Liver (tissue), 9 donors: ENCODE measurements around the gene FLOT1. TPM values are rescaled to one million over a fixed set of nuclear protein-coding genes. Genes with fewer than 3 reads are reported as not detected.
A peak's percentile ranks its signal among the peaks of the same experiment; 100 is the strongest.

Experiments used
- DNase-seq: peaks from one replicate; pipeline ENCODE4 v3.0.0-alpha.2; 2017; ENCODE audit warnings: low spot score
- H3K27ac ChIP-seq, 2 donors: one replicate each; pipeline ENCODE4 v1.7.0; 2013; ENCODE audit warnings: inconsistent platforms in 2 of 2, low read length in 2 of 2, control low read depth in 1 of 2, low read depth in 1 of 2, mild to moderate bottlenecking in 1 of 2
- H3K27me3 ChIP-seq, 4 donors: one replicate each; pipeline versions ENCODE4 v1.6.1 to v1.7.0; 2013; ENCODE audit warnings: low read length in 3 of 4, inconsistent platforms in 1 of 4, mild to moderate bottlenecking in 1 of 4, moderate library complexity in 1 of 4; ENCODE audit not compliant: control insufficient read depth in 4 of 4, insufficient read depth in 4 of 4
- H3K36me3 ChIP-seq, 4 donors: one replicate each; pipeline versions ENCODE4 v1.6.1 to v1.7.0; 2013; ENCODE audit warnings: low read length in 3 of 4, mild to moderate bottlenecking in 3 of 4, low read depth in 1 of 4, moderate library complexity in 1 of 4; ENCODE audit not compliant: control insufficient read depth in 4 of 4, insufficient read depth in 3 of 4
- H3K4me1 ChIP-seq, 4 donors: one replicate each; pipeline versions ENCODE4 v1.6.1 to v1.7.0; 2013; ENCODE audit warnings: low read length in 3 of 4, mild to moderate bottlenecking in 3 of 4, moderate library complexity in 1 of 4; ENCODE audit not compliant: control insufficient read depth in 4 of 4, insufficient read depth in 4 of 4
- H3K4me3 ChIP-seq, 3 donors: one replicate each; pipeline versions ENCODE4 v1.6.1 to v1.7.0; 2013; ENCODE audit warnings: low read length in 3 of 3, control low read depth in 1 of 3, low read depth in 1 of 3, mild to moderate bottlenecking in 1 of 3
- H3K9ac ChIP-seq, 2 donors: one replicate each; pipeline ENCODE4 v1.7.0; 2013; ENCODE audit warnings: low read length in 2 of 2, mild to moderate bottlenecking in 2 of 2, moderate library complexity in 2 of 2, control low read depth in 1 of 2, low read depth in 1 of 2
- H3K9me3 ChIP-seq, 4 donors: one replicate each; pipeline versions ENCODE4 v1.6.1 to v1.7.0; 2013; ENCODE audit warnings: low read length in 3 of 4; ENCODE audit not compliant: control insufficient read depth in 4 of 4
- EGR1 ChIP-seq, 2 donors: IDR thresholded peaks; 2 replicates each; pipeline ENCODE4 v1.6.1; 2016 to 2018; ENCODE audit warnings: antibody characterized with exemption in 2 of 2, low read depth in 2 of 2
- FOXA1 ChIP-seq: IDR thresholded peaks from 2 replicates; pipeline ENCODE4 v1.6.1; 2016; ENCODE audit warnings: antibody characterized with exemption
- FOXA2 ChIP-seq: IDR thresholded peaks from 2 replicates; pipeline ENCODE4 v1.6.1; 2016; ENCODE audit warnings: antibody characterized with exemption
- GABPA ChIP-seq, 2 donors: IDR thresholded peaks in 1 of 2; conservative IDR thresholded peaks in 1 of 2; 2 replicates each; pipeline ENCODE4 v1.6.1; 2016; ENCODE audit warnings: antibody characterized with exemption in 2 of 2, mild to moderate bottlenecking in 1 of 2, moderate library complexity in 1 of 2
- HNF4A ChIP-seq, 2 donors: conservative IDR thresholded peaks; 2 replicates each; pipeline ENCODE4 v1.6.1; 2016; ENCODE audit warnings: antibody characterized with exemption in 2 of 2, mild to moderate bottlenecking in 2 of 2
- HNF4G ChIP-seq: IDR thresholded peaks from 2 replicates; pipeline ENCODE4 v1.6.1; 2016; ENCODE audit warnings: antibody characterized with exemption
- JUND ChIP-seq, 2 donors: IDR thresholded peaks; 2 replicates each; pipeline ENCODE4 v1.6.1; 2016; ENCODE audit warnings: antibody characterized with exemption in 2 of 2
- MAX ChIP-seq: IDR thresholded peaks from 2 replicates; pipeline ENCODE4 v1.6.1; 2016; ENCODE audit warnings: antibody characterized with exemption
- NR2F2 ChIP-seq: IDR thresholded peaks from 2 replicates; pipeline ENCODE4 v1.6.1; 2016; ENCODE audit warnings: antibody characterized with exemption
- RAD21 ChIP-seq, 2 donors: IDR thresholded peaks; 2 replicates each; pipeline ENCODE4 v1.6.1; 2016; ENCODE audit warnings: antibody characterized with exemption in 2 of 2, mild to moderate bottlenecking in 2 of 2
- REST ChIP-seq: IDR thresholded peaks from 2 replicates; pipeline ENCODE4 v1.6.1; 2016; ENCODE audit warnings: antibody characterized with exemption, mild to moderate bottlenecking
- RXRA ChIP-seq, 2 donors: IDR thresholded peaks; 2 replicates each; pipeline ENCODE4 v1.6.1; 2017 to 2018; ENCODE audit warnings: antibody characterized with exemption in 2 of 2, mild to moderate bottlenecking in 1 of 2
- SP1 ChIP-seq: IDR thresholded peaks from 2 replicates; pipeline ENCODE4 v1.6.1; 2018; ENCODE audit warnings: antibody characterized with exemption, mild to moderate bottlenecking
- TAF1 ChIP-seq: conservative IDR thresholded peaks from 2 replicates; pipeline ENCODE4 v1.6.1; 2016; ENCODE audit warnings: antibody characterized with exemption, mild to moderate bottlenecking
- YY1 ChIP-seq: IDR thresholded peaks from 2 replicates; pipeline ENCODE4 v1.6.1; 2016; ENCODE audit warnings: antibody characterized with exemption, mild to moderate bottlenecking
- ZBTB33 ChIP-seq: IDR thresholded peaks from 2 replicates; pipeline ENCODE4 v1.6.1; 2016; ENCODE audit warnings: antibody characterized with exemption
- WGBS: extraction: QIAGEN DNeasy Blood & Tissue Kit; methylation state at CpG from one replicate; pipeline ENCODE4 v1.1.7; 2013; 5-methylcytosine and 5-hydroxymethylcytosine counted together
- polyA plus RNA-seq, 2 donors: library from polyadenylated mRNA; stranded (reverse) in 1 of 2; unstranded in 1 of 2; fragments of 200-250 nt in 1 of 2; fragments of >200 nt in 1 of 2; fragmentation: Nextera tagmentation in 1 of 2; extraction: Ambion mirVana in 1 of 2; gene quantifications; one replicate each; pipeline versions ENCODE4 v1.2.1 to v1.2.3, GENCODE V29; 2013 to 2015
- total RNA-seq, 2 donors: library from RNA; depleted of rRNA; stranded (reverse); fragments of >200 nt; gene quantifications; one replicate each; pipeline ENCODE4 v1.2.3, GENCODE V29; 2014
- TF ChIP-seq, protein P1 (sequence below): fragments of 150-350 bp; IDR thresholded peaks from 2 replicates; pipeline ENCODE4 v1.5.1; 2017; ENCODE audit warnings: improper control_type of control experiment, low read depth, low read length; ENCODE audit not compliant: missing input control
- TF ChIP-seq, protein P2 (sequence below): IDR thresholded peaks from 2 replicates; pipeline ENCODE4 v1.6.1; 2016; ENCODE audit warnings: antibody characterized with exemption
- donor health status: healthy.
- donor health status: healthy.
- donor health status: healthy.
- donor health status: healthy.
- donor health status: healthy.

Gene FLOT1
- 10 to 100 TPM; 38.6 to 60.5 TPM for total RNA-seq
- polyA plus RNA-seq = 10 to 100 TPM; 58.4 to 99.8 TPM

- Histone ChIP-seq H3K27me3 (no peaks in the 10 kb centered on the region), H3K27ac (peak within 1 kb of the TSS; percentile 83 to 92), H3K9me3 (no peaks in the 10 kb centered on the region), H3K4me1 (peaks cover 1 to 21% (median 12%) of the 10 kb centered on the region in 4 donors), H3K4me3 (peak within 1 kb of the TSS; percentile 69 to 96 (median 88)), H3K36me3 (peaks cover 7 to 27% (median 22%) of the 10 kb centered on the region in 4 donors), H3K9ac (peak within 1 kb of the TSS; percentile 84 to 92)
- DNase-seq = peak; percentile 97
- peak; percentile 51 to 81 for TF ChIP-seq GABPA (IDR thresholded peaks at IDR 0.05 in 1 of 2, conservative IDR thresholded peaks at IDR 0.05 in 1 of 2)
- peak; percentile 24 to 61 for TF ChIP-seq JUND (IDR thresholded peaks at IDR 0.05)
- TF ChIP-seq MAX = peak; percentile 71
- TF ChIP-seq RAD21 (IDR thresholded peaks at IDR 0.05) = peak; percentile 42 to 57
- peak; percentile 88 to 90 for TF ChIP-seq RXRA (IDR thresholded peaks at IDR 0.05)
- TF ChIP-seq REST = peak; percentile 62
- TF ChIP-seq, protein P1, sequence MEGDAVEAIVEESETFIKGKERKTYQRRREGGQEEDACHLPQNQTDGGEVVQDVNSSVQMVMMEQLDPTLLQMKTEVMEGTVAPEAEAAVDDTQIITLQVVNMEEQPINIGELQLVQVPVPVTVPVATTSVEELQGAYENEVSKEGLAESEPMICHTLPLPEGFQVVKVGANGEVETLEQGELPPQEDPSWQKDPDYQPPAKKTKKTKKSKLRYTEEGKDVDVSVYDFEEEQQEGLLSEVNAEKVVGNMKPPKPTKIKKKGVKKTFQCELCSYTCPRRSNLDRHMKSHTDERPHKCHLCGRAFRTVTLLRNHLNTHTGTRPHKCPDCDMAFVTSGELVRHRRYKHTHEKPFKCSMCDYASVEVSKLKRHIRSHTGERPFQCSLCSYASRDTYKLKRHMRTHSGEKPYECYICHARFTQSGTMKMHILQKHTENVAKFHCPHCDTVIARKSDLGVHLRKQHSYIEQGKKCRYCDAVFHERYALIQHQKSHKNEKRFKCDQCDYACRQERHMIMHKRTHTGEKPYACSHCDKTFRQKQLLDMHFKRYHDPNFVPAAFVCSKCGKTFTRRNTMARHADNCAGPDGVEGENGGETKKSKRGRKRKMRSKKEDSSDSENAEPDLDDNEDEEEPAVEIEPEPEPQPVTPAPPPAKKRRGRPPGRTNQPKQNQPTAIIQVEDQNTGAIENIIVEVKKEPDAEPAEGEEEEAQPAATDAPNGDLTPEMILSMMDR = no peak
- peak; percentile 57 for TF ChIP-seq YY1
- TF ChIP-seq ZBTB33 = no peak
- TF ChIP-seq FOXA1 = no peak
- no peak for TF ChIP-seq HNF4G
- TF ChIP-seq, protein P2, sequence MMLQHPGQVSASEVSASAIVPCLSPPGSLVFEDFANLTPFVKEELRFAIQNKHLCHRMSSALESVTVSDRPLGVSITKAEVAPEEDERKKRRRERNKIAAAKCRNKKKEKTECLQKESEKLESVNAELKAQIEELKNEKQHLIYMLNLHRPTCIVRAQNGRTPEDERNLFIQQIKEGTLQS = no peak
- peak; percentile 98 to 99 for TF ChIP-seq EGR1 (IDR thresholded peaks at IDR 0.05; ENCODE audit: low read depth in 2 of 2)
- peak; percentile 32 to 67 for TF ChIP-seq HNF4A (conservative IDR thresholded peaks at IDR 0.05)
- peak; percentile 84 for TF ChIP-seq NR2F2
- peak; percentile 82 for TF ChIP-seq SP1
- peak; percentile 8 for TF ChIP-seq FOXA2
- TF ChIP-seq TAF1 = peak; percentile 45
- under 1% methylated on average over 66 of the region's 66 CpGs for WGBS
Observed at GRCh38 chr6:30742316-30743098, at the start of gene FLOT1. TSS of gene FLOT1 (minus strand) at chr6:30742687. CDS start at chr6:30742189, 498 bp downstream.
